ENCODE results near the gene XIRP1.

The XIRP1 gene

GRCh38 chr3:39207361-39208186 is 15.2 kb upstream of the XIRP1 start:
- no peak for FAIRE-seq

DNA sequence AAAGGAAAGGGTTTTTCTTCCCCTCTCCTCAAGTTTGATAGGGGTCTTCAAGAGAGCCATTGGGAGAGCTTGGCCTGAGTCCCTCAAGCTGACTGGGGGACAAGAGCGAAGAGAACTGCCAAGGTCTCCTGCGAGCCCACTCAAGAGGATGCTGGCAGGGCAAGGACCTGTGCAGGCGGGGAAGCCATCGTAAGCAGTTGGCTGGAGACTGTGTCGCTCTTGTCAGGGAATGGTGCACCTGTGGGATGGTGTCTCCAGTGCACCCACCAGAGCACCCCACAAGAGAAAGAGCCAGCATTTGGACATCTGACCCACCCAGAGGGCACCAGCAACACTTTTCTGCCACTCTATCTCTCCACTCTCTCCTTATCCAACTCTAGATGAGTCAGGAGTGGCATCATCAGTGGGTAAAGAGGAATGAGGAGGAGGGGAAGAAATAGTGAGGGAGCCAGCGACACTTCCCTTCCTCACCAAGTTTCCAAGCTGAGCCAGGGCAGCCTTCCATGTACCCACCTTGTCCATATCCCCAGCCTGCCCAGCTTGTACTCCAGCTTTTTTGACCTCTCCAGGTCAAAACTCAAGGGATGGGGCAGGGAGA is 13.6 kb upstream of the XIRP1 start:
- no peak for FAIRE-seq

GRCh38 chr3:39205131-39205530 is 12.7 kb upstream of the XIRP1 start:
- FAIRE-seq, result no peak

GRCh38 chr3:39203860-39204259 is 11.5 kb upstream of the XIRP1 start:
- FAIRE-seq, result no peak

GRCh38 chr3:39203402-39203801 is 11.0 kb upstream of the XIRP1 start:
- no peak for FAIRE-seq

- no peak for FAIRE-seq
Observed at GRCh38 chr3:39202094-39202493, 9.7 kb upstream of the XIRP1 start.

GRCh38 chr3:39196671-39197356 is 4.4 kb upstream of the XIRP1 start:
- FAIRE-seq, result no peak

DNA sequence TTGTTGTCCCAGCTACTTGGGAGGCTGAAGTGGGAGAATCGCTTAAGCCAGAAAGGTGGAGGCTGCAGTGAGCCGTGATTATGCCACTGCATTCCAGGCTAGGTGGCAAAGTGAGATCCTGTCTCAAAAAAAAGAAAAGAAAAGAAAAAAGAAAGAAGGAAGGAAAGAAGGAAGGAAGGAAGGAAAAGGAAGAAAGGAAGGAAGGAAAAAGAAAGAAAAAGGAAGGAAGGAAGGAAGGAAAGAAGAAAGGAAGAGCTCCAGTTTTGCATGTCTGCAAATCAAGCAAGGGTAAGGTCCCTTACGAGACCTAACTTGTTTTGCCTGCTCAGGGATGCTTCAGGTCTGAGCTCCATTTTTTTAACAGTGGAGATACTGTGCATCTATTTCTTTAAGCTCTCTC is 3.6 kb upstream of the XIRP1 start:
- FAIRE-seq, result no peak

DNA sequence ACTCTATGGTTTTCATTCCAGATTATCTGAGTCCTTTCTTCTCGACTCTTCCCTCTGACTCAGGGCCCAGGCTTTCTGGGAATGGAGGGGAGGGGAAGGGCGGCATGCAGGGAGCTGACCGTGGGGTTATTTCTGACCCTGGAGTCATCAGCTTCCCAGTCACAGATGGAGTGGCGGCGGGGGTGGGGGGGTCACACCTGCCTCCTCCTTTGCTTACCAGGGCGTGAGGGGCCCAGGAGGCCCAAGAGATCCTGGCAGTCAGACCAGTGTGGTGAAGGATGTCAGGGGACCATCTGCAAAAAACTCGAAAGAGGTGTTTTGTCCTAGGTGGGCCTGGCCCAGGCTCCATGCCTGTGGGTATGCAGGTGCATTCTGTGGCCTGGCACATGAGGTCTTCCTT is 996 bp upstream of the XIRP1 start:
- FAIRE-seq, result no peak

GRCh38 chr3:39191773-39192172 is 622 bp downstream of the XIRP1 start:
- FAIRE-seq, result no peak

DNA sequence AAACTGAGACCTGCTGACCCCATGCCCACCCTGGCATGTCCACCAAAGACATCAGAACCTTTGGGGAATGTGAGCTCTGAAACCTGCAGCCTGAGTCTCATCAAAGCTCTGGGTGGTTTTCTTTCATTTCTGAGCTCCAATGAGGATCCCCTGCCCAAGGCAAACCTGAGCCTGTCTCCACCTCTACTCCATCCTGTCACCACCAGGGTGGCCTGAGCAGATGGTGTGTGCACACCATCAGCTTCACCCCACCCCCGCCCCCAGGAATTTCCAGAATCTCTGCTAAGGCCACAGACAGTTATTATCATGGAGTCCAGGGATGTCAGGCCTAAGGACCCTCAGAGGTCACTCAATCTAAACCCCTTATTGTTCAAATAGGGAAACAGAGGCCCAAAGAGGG is 1.3 kb downstream of the XIRP1 start:
- FAIRE-seq, result no peak

- no peak for FAIRE-seq
Observed at GRCh38 chr3:39190281-39191025, 1.9 kb downstream of the XIRP1 start.

DNA sequence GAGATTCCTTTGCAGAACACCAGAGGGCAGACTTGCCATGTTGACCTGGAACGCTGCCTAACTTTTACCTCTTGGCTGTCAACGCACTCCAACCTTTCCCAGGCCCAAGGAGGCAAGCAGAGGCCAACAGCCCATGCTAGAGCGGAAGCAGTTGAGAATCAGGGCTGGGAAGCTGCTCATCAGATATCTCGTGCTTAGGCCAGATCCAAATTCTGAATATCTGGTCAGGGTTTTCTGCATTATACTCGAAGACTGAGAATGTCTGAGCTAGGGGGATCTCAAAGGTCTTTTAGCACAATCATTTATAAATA is 2.5 kb downstream of the XIRP1 start:
- no peak for FAIRE-seq

GRCh38 chr3:39189150-39189958 is 3.0 kb downstream of the XIRP1 start:
- no peak for FAIRE-seq

DNA sequence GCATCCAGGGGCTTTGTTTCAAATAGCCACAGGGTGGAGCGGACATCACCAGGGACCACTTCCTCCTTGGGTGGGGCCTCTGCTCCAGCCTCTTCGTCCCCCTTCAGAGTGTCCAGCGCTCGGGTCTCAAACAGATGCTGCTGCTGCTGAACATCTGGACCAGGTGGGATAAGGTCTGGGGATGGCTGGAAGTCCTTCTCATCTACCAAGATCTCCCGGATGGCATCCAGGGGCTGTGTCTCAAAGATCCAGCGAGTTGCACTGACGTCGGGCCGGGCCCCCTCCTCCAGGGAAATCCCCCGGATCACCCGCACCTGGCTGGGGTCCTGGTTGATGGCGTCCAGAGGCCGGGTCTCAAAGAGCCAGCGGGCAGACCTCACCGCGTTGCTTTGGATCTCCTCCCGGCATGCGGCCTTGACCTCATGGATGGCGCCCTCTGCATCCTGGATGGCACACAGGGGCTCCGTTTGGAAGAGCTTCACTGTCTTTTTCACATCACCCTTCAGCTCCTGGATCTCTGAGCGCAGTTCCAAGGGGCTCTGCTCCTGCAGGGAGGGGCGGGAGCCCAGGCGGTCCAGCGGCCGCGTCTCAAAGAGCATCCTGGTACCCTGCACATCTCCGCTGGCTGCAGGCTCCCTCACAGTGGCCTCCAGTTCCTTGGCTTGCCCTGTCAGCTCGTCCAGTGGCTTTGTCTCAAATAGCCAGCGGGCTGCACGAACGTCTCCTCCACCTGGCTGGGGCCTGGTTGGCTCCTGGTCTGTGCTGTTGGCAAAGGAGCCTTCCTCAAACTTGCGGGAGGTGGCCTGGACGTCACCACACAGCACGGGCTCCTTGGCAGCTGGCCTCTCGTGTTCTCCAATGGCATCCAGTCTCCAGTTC is 3.9 kb downstream of the XIRP1 start:
- no peak for FAIRE-seq

GRCh38 chr3:39187372-39188155 is 4.8 kb downstream of the XIRP1 start:
- no peak for FAIRE-seq

- no peak for FAIRE-seq
Observed at GRCh38 chr3:39186692-39187151, 5.7 kb downstream of the XIRP1 start.

- FAIRE-seq, result no peak
Observed at GRCh38 chr3:39185959-39186691, 6.3 kb downstream of the XIRP1 start.

- FAIRE-seq, result no peak
Observed at GRCh38 chr3:39185326-39185958, 7.0 kb downstream of the XIRP1 start.

GRCh38 chr3:39184968-39185285 is 7.5 kb downstream of the XIRP1 start:
- FAIRE-seq, result no peak
